H9 (cell line): Measurements from ENCODE around the gene RINT1. TPM values are rescaled to one million over a fixed set of nuclear protein-coding genes. Genes with fewer than 3 reads are reported as not detected.

Source experiments
- DNase-seq: peaks from one replicate; pipeline ENCODE4 v3.0.0-alpha.2; 2017
- H2AFZ ChIP-seq: one replicate; pipeline ENCODE4 v1.6.1; 2013; ENCODE audit warnings: mild to moderate bottlenecking, low read length, control low read depth, moderate library complexity
- H2AK5ac ChIP-seq: 2 replicates; pipeline ENCODE4 v1.6.1; 2013; ENCODE audit warnings: low read length, control low read depth, mixed read lengths; ENCODE audit not compliant: insufficient read length
- H2BK120ac ChIP-seq: one replicate; pipeline ENCODE4 v1.6.1; 2013; ENCODE audit warnings: low read depth, mild to moderate bottlenecking, low read length, control low read depth, inconsistent platforms; ENCODE audit not compliant: poor library complexity, severe bottlenecking
- H2BK12ac ChIP-seq: 2 replicates; pipeline ENCODE4 v1.6.1; 2013; ENCODE audit warnings: low read length, control low read depth, mixed read lengths, low read depth; ENCODE audit not compliant: insufficient read length
- H2BK15ac ChIP-seq: 2 replicates; pipeline ENCODE4 v1.6.1; 2013; ENCODE audit warnings: low read depth, low read length, control low read depth
- H2BK20ac ChIP-seq: one replicate; pipeline ENCODE4 v1.6.1; 2013; ENCODE audit warnings: low read depth, mild to moderate bottlenecking, low read length, control low read depth, inconsistent platforms; ENCODE audit not compliant: poor library complexity, severe bottlenecking
- H2BK5ac ChIP-seq: 2 replicates; pipeline ENCODE4 v1.6.1; 2013; ENCODE audit warnings: low read length, control low read depth, mixed read lengths; ENCODE audit not compliant: insufficient read length
- H3K14ac ChIP-seq: 2 replicates; pipeline ENCODE4 v1.6.1; 2013; ENCODE audit warnings: low read length, control low read depth; ENCODE audit not compliant: insufficient read depth
- H3K18ac ChIP-seq: 2 replicates; pipeline ENCODE4 v1.6.1; 2013; ENCODE audit warnings: low read depth, mild to moderate bottlenecking, mixed read lengths, low read length, control low read depth; ENCODE audit not compliant: insufficient read length
- H3K23ac ChIP-seq: 2 replicates; pipeline ENCODE4 v1.6.1; 2013; ENCODE audit warnings: low read length, control low read depth, mixed read lengths, low read depth; ENCODE audit not compliant: insufficient read length
- H3K23me2 ChIP-seq: 2 replicates; pipeline ENCODE4 v1.6.1; 2013; ENCODE audit warnings: low read depth, mild to moderate bottlenecking, mixed read lengths, low read length, control low read depth; ENCODE audit not compliant: insufficient read length, poor library complexity, severe bottlenecking
- H3K27ac ChIP-seq: 2 replicates; pipeline ENCODE4 v1.5.1; 2013; ENCODE audit warnings: low read length, control low read depth, mixed read lengths, low read depth; ENCODE audit not compliant: insufficient read length
- H3K27me3 ChIP-seq: 2 replicates; pipeline ENCODE4 v1.6.1; 2013; ENCODE audit warnings: low read length, control low read depth, inconsistent platforms; ENCODE audit not compliant: insufficient read depth
- H3K4ac ChIP-seq: 2 replicates; pipeline ENCODE4 v1.6.1; 2013; ENCODE audit warnings: low read depth, mild to moderate bottlenecking, control low read depth, inconsistent platforms, low read length, moderate library complexity
- H3K4me1 ChIP-seq: 2 replicates; pipeline ENCODE4 v1.6.1; 2013; ENCODE audit warnings: low read length, control low read depth, inconsistent platforms; ENCODE audit not compliant: insufficient read depth
- H3K4me2 ChIP-seq: 2 replicates; pipeline ENCODE4 v1.6.1; 2013; ENCODE audit warnings: low read length, control low read depth, mixed read lengths; ENCODE audit not compliant: insufficient read length, insufficient read depth
- H3K56ac ChIP-seq: 2 replicates; pipeline ENCODE4 v1.6.1; 2013; ENCODE audit warnings: low read depth, mild to moderate bottlenecking, mixed read lengths, low read length, control low read depth; ENCODE audit not compliant: insufficient read length
- H3K79me1 ChIP-seq: 2 replicates; pipeline ENCODE4 v1.6.1; 2013; ENCODE audit warnings: low read depth, mild to moderate bottlenecking, moderate library complexity, low read length, control low read depth, inconsistent platforms; ENCODE audit not compliant: insufficient read depth, poor library complexity, severe bottlenecking
- H3K79me2 ChIP-seq: 2 replicates; pipeline ENCODE4 v1.6.1; 2013; ENCODE audit warnings: low read length, control low read depth, inconsistent platforms; ENCODE audit not compliant: insufficient read depth
- H3K9ac ChIP-seq: 2 replicates; pipeline ENCODE4 v1.6.1; 2013; ENCODE audit warnings: low read length, control low read depth, mixed read lengths; ENCODE audit not compliant: insufficient read length; ENCODE audit errors: extremely low read depth
- H3K9me3 ChIP-seq: one replicate; pipeline ENCODE4 v1.6.1; 2013; ENCODE audit warnings: low read depth, low read length, inconsistent platforms; ENCODE audit not compliant: control insufficient read depth
- H3T11ph ChIP-seq: one replicate; pipeline ENCODE4 v1.6.1; 2013; ENCODE audit warnings: mild to moderate bottlenecking, low read length, control low read depth, inconsistent platforms
- H4K20me1 ChIP-seq: one replicate; pipeline ENCODE4 v1.6.1; 2013; ENCODE audit not compliant: control insufficient read depth, insufficient read length, insufficient read depth
- H4K5ac ChIP-seq: 2 replicates; pipeline ENCODE4 v1.6.1; 2013; ENCODE audit warnings: low read depth, mild to moderate bottlenecking, mixed read lengths, low read length, control low read depth; ENCODE audit not compliant: insufficient read length
- H4K8ac ChIP-seq: replicated peaks from 2 replicates; pipeline ENCODE4 v1.6.1; 2013; ENCODE audit warnings: low read length, control low read depth, mixed read lengths, low read depth; ENCODE audit not compliant: insufficient read length
- H4K91ac ChIP-seq: 2 replicates; pipeline ENCODE4 v1.6.1; 2013; ENCODE audit warnings: low read depth, mild to moderate bottlenecking, moderate library complexity, mixed read lengths, low read length, control low read depth; ENCODE audit not compliant: insufficient read length
- H3K27ac Mint-ChIP-seq, 3 experiments: 2 replicates in 2 of 3; 3 replicates in 1 of 3; pipeline ENCODE4 v1.8.0; 2020 to 2021; ENCODE audit warnings: mixed read lengths in 3 of 3, mild to moderate bottlenecking in 1 of 3, moderate library complexity in 1 of 3
- H3K27me3 Mint-ChIP-seq: 2 replicates; pipeline ENCODE4 v1.8.0; 2021; ENCODE audit warnings: low read depth, mild to moderate bottlenecking, moderate library complexity, mixed read lengths
- H3K36me3 Mint-ChIP-seq, 3 experiments: 2 replicates in 2 of 3; 3 replicates in 1 of 3; pipeline ENCODE4 v1.8.0; 2020 to 2021; ENCODE audit warnings: low read depth in 3 of 3, mixed read lengths in 3 of 3; ENCODE audit not compliant: insufficient read depth in 1 of 3
- H3K4me1 Mint-ChIP-seq, 2 experiments: 2 replicates each; pipeline ENCODE4 v1.8.0; 2020; ENCODE audit warnings: mixed read lengths in 2 of 2
- H3K4me3 Mint-ChIP-seq, 2 experiments: 2 replicates in 1 of 2; 3 replicates in 1 of 2; pipeline ENCODE4 v1.8.0; 2020 to 2021; ENCODE audit warnings: mild to moderate bottlenecking in 2 of 2, mixed read lengths in 2 of 2, moderate library complexity in 1 of 2
- H3K9me3 Mint-ChIP-seq, 2 experiments: 2 replicates in 1 of 2; 3 replicates in 1 of 2; pipeline ENCODE4 v1.8.0; 2020; ENCODE audit warnings: mild to moderate bottlenecking in 2 of 2, mixed read lengths in 2 of 2, moderate library complexity in 1 of 2
- CTCF ChIP-seq: fragments of 200-600 bp; sonication (generic); conservative IDR thresholded peaks from 3 replicates; pipeline ENCODE4 v1.8.0; 2021; ENCODE audit warnings: antibody characterized with exemption, mild to moderate bottlenecking
- WGBS: extraction: QIAGEN DNeasy Blood & Tissue Kit; methylation state at CpG from one replicate; pipeline ENCODE4 v1.1.7; 2013; ENCODE audit warnings: missing lambda C conversion rate, low lambda C conversion rate, mixed read lengths; ENCODE audit not compliant: insufficient read length; ENCODE audit errors: extremely low coverage; 5-methylcytosine and 5-hydroxymethylcytosine counted together
- total RNA-seq: library from RNA; stranded (reverse); gene quantifications from 2 replicates; pipeline ENCODE4 v1.2.1, GENCODE V29; 2021

The RINT1 gene
- total RNA-seq, 1 experiment from 2014 or later: 21.5 TPM

GRCh38 chr7:105613611-105614330 is 81.8 kb downstream of the RINT1 start:
- peaks cover 3 to 17% of the 10 kb centered on the region in 2 experiments for H3K4me1 Mint-ChIP-seq
- peak overlapping the region in 2 of 3 experiments; percentile 13 to 59; a peak in 4 of 7 replicates for H3K27ac Mint-ChIP-seq
- Histone ChIP-seq H3K18ac (no peak overlapping the region), H3K56ac (no peak overlapping the region), H4K91ac (no peak overlapping the region), H4K5ac (no peak overlapping the region), H3K79me2 (no peaks in the 10 kb centered on the region), H4K20me1 (no peaks in the 10 kb centered on the region), H3K9ac (no peak overlapping the region), H2BK15ac (no peak overlapping the region), H2AFZ (no peak overlapping the region), H2BK12ac (no peak overlapping the region), H3K4ac (no peak overlapping the region), H2BK120ac (no peak overlapping the region), H4K8ac (no peak overlapping the region), H3K9me3 (no peaks in the 10 kb centered on the region), H2BK5ac (no peak overlapping the region), H2AK5ac (no peak overlapping the region), H3K27me3 (no peaks in the 10 kb centered on the region), H3K14ac (no peak overlapping the region), H3T11ph (no peak overlapping the region), H3K79me1 (no peaks in the 10 kb centered on the region), H3K23ac (no peak overlapping the region), H3K23me2 (no peaks in the 10 kb centered on the region), H3K4me2 (no peak overlapping the region), H3K27ac (no peak overlapping the region), H2BK20ac (no peak overlapping the region), H3K4me1 (no peaks in the 10 kb centered on the region)
- no peaks in the 10 kb centered on the region for H3K27me3 Mint-ChIP-seq
- peaks cover 14 to 41% (median 40%) of the 10 kb centered on the region in 3 experiments for H3K36me3 Mint-ChIP-seq
- no peak for TF ChIP-seq CTCF
- H3K9me3 Mint-ChIP-seq: no peaks in the 10 kb centered on the region; a peak in 1 of 5 replicates
- WGBS: no CpG with 5 or more reads among the region's 32 CpGs
- H3K4me3 Mint-ChIP-seq: no peak overlapping the region; a peak in 1 of 5 replicates
- no peak for DNase-seq
